PC-3 (cell line): ENCODE data around the gene PARP6.

ENCODE experiments used
- CTCF ChIP-seq: fragments of 300-600 bp; sonication (generic); conservative IDR thresholded peaks from 2 replicates; pipeline ENCODE4 v1.5.1; 2017; ENCODE audit warnings: antibody characterized with exemption, low read depth, mild to moderate bottlenecking, low read length
- EZH2phosphoT487 ChIP-seq: fragments of 300-600 bp; sonication (generic); IDR thresholded peaks from 2 replicates; pipeline ENCODE4 v1.6.1; 2018; ENCODE audit warnings: mild to moderate bottlenecking, antibody characterized with exemption, low read length, borderline replicate concordance

GRCh38 chr15:72196409-72197040, 75.8 kb downstream of the PARP6 start:
- no peak for TF ChIP-seq EZH2phosphoT487
- no peak for TF ChIP-seq CTCF
